ENCODE results near the gene ACTBL2.
A peak's percentile ranks its signal among the peaks of the same experiment; 100 is the strongest.

Gene ACTBL2

GRCh38 chr5:57494104-57495098 lies 11.8 kb upstream of the ACTBL2 start (continued):
- no peak for TF ChIP-seq ZNF704 (tag by site-specific recombination; IDR thresholded peaks at IDR 0.05)
- TF ChIP-seq ZFP41 (tag by site-specific recombination; IDR thresholded peaks at IDR 0.05; ENCODE audit: borderline replicate concordance) = no peak
- TF ChIP-seq ZNF391 (tag by site-specific recombination; IDR thresholded peaks at IDR 0.05; ENCODE audit: borderline replicate concordance, low read depth) = no peak
- TF ChIP-seq MEIS1 (CRISPR knock-in tag; IDR thresholded peaks at IDR 0.05; ENCODE audit: borderline replicate concordance) = no peak
- no peak for TF ChIP-seq ZNF843 (tag by site-specific recombination; IDR thresholded peaks at IDR 0.05)
- no peak for TF ChIP-seq ZNF133 (tag by site-specific recombination; IDR thresholded peaks at IDR 0.05)
- TF ChIP-seq, protein P1, sequence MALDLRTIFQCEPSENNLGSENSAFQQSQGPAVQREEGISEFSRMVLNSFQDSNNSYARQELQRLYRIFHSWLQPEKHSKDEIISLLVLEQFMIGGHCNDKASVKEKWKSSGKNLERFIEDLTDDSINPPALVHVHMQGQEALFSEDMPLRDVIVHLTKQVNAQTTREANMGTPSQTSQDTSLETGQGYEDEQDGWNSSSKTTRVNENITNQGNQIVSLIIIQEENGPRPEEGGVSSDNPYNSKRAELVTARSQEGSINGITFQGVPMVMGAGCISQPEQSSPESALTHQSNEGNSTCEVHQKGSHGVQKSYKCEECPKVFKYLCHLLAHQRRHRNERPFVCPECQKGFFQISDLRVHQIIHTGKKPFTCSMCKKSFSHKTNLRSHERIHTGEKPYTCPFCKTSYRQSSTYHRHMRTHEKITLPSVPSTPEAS (tag by site-specific recombination; IDR thresholded peaks at IDR 0.05) = no peak
- no peak for TF ChIP-seq ZNF670 (tag by site-specific recombination; IDR thresholded peaks at IDR 0.05; ENCODE audit: low read depth)
- TF ChIP-seq ZNF473 (tag by site-specific recombination; IDR thresholded peaks at IDR 0.05) = no peak
- TF ChIP-seq ZNF140 (tag by site-specific recombination; IDR thresholded peaks at IDR 0.05) = no peak
- TF ChIP-seq HOXC10 (CRISPR knock-in tag; IDR thresholded peaks at IDR 0.05) = no peak
- peak; percentile 41; the same call in 1 of the 2 replicates for TF ChIP-seq ZNF184 (tag by site-specific recombination; IDR thresholded peaks at IDR 0.05)
- TF ChIP-seq SCRT2 (tag by site-specific recombination; IDR thresholded peaks at IDR 0.05) = no peak
- TF ChIP-seq REPIN1 (tag by site-specific recombination; IDR thresholded peaks at IDR 0.05; ENCODE audit: low read depth) = no peak
- no peak for TF ChIP-seq ZNF560 (tag by site-specific recombination; IDR thresholded peaks at IDR 0.05; ENCODE audit: borderline replicate concordance)
- TF ChIP-seq HOXD13 (CRISPR knock-in tag; IDR thresholded peaks at IDR 0.05; ENCODE audit: borderline replicate concordance) = no peak
- TF ChIP-seq ZNF747 (tag by site-specific recombination; IDR thresholded peaks at IDR 0.05) = no peak
- TF ChIP-seq, protein P2, sequence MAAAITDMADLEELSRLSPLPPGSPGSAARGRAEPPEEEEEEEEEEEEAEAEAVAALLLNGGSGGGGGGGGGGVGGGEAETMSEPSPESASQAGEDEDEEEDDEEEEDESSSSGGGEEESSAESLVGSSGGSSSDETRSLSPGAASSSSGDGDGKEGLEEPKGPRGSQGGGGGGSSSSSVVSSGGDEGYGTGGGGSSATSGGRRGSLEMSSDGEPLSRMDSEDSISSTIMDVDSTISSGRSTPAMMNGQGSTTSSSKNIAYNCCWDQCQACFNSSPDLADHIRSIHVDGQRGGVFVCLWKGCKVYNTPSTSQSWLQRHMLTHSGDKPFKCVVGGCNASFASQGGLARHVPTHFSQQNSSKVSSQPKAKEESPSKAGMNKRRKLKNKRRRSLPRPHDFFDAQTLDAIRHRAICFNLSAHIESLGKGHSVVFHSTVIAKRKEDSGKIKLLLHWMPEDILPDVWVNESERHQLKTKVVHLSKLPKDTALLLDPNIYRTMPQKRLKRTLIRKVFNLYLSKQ (tag by site-specific recombination; IDR thresholded peaks at IDR 0.05; ENCODE audit: borderline replicate concordance) = no peak
- TF ChIP-seq, protein P3, sequence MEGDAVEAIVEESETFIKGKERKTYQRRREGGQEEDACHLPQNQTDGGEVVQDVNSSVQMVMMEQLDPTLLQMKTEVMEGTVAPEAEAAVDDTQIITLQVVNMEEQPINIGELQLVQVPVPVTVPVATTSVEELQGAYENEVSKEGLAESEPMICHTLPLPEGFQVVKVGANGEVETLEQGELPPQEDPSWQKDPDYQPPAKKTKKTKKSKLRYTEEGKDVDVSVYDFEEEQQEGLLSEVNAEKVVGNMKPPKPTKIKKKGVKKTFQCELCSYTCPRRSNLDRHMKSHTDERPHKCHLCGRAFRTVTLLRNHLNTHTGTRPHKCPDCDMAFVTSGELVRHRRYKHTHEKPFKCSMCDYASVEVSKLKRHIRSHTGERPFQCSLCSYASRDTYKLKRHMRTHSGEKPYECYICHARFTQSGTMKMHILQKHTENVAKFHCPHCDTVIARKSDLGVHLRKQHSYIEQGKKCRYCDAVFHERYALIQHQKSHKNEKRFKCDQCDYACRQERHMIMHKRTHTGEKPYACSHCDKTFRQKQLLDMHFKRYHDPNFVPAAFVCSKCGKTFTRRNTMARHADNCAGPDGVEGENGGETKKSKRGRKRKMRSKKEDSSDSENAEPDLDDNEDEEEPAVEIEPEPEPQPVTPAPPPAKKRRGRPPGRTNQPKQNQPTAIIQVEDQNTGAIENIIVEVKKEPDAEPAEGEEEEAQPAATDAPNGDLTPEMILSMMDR (tag by site-specific recombination; IDR thresholded peaks at IDR 0.05) = no peak
- TF ChIP-seq ZBTB48 (tag by site-specific recombination; IDR thresholded peaks at IDR 0.05) = no peak; the same call in 1 of the 2 replicates
- no peak for TF ChIP-seq ZNF37A (tag by site-specific recombination; IDR thresholded peaks at IDR 0.05)
- TF ChIP-seq, protein P4, sequence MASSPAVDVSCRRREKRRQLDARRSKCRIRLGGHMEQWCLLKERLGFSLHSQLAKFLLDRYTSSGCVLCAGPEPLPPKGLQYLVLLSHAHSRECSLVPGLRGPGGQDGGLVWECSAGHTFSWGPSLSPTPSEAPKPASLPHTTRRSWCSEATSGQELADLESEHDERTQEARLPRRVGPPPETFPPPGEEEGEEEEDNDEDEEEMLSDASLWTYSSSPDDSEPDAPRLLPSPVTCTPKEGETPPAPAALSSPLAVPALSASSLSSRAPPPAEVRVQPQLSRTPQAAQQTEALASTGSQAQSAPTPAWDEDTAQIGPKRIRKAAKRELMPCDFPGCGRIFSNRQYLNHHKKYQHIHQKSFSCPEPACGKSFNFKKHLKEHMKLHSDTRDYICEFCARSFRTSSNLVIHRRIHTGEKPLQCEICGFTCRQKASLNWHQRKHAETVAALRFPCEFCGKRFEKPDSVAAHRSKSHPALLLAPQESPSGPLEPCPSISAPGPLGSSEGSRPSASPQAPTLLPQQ (tag by site-specific recombination; IDR thresholded peaks at IDR 0.05) = peak; percentile 48; the same call in 1 of the 2 replicates
- TF ChIP-seq, protein P5, sequence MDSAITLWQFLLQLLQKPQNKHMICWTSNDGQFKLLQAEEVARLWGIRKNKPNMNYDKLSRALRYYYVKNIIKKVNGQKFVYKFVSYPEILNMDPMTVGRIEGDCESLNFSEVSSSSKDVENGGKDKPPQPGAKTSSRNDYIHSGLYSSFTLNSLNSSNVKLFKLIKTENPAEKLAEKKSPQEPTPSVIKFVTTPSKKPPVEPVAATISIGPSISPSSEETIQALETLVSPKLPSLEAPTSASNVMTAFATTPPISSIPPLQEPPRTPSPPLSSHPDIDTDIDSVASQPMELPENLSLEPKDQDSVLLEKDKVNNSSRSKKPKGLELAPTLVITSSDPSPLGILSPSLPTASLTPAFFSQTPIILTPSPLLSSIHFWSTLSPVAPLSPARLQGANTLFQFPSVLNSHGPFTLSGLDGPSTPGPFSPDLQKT (IDR thresholded peaks at IDR 0.05; ENCODE audit: borderline replicate concordance, low read depth, low read length) = no peak
- no peak for TF ChIP-seq ZNF274 (IDR thresholded peaks at IDR 0.05; ENCODE audit: low read length)
- TF ChIP-seq ZNF274 (tag by site-specific recombination; IDR thresholded peaks at IDR 0.05; ENCODE audit: borderline replicate concordance) = no peak
- TF ChIP-seq ZNF830 (tag by site-specific recombination; IDR thresholded peaks at IDR 0.05; ENCODE audit: low read depth) = no peak
- no peak for TF ChIP-seq ZSCAN23 (tag by site-specific recombination; IDR thresholded peaks at IDR 0.05)
- no peak for TF ChIP-seq ZNF423 (tag by site-specific recombination; IDR thresholded peaks at IDR 0.05)
- no peak; the same call in 1 of the 2 replicates for TF ChIP-seq GLIS1 (tag by site-specific recombination; IDR thresholded peaks at IDR 0.05)
- no peak for TF ChIP-seq ZNF311 (tag by site-specific recombination; IDR thresholded peaks at IDR 0.05; ENCODE audit: borderline replicate concordance)
- TF ChIP-seq ZNF658 (tag by site-specific recombination; IDR thresholded peaks at IDR 0.05) = no peak

Measured in HEK293 (cell line).